Measurements from ENCODE around the gene VPS45.

VPS45 gene

GRCh38 chr1:150155413-150156071 is 88.0 kb downstream of the VPS45 start:
- FAIRE-seq, result no peak

GRCh38 chr1:150156868-150157603 is 89.5 kb downstream of the VPS45 start:
- DNase-seq (ENCODE audit: insufficient read length, low spot score) (no peak), FAIRE-seq (no peak)

More at GRCh38 chr1:150155413-150156071, 88.0 kb downstream of the VPS45 start:
- no peak for DNase-seq (ENCODE audit: insufficient read length, low spot score)

GRCh38 chr1:150159550-150159949 is 92.0 kb downstream of the VPS45 start:
- DNase-seq (ENCODE audit: insufficient read length, low spot score) (no peak), FAIRE-seq (peak; percentile 89)

- DNase-seq (ENCODE audit: insufficient read length, low spot score) (no peak), FAIRE-seq (peak; percentile 71)
Observed at GRCh38 chr1:150160964-150161621, 93.5 kb downstream of the VPS45 start.

- no peak for DNase-seq (ENCODE audit: insufficient read length, low spot score)
- FAIRE-seq, result peak; percentile 53
Observed at GRCh38 chr1:150161747-150162581, 94.4 kb downstream of the VPS45 start.

- no peak for FAIRE-seq
- no peak for DNase-seq (ENCODE audit: insufficient read length, low spot score)
Observed at GRCh38 chr1:150162582-150162861, 94.9 kb downstream of the VPS45 start.

GRCh38 chr1:150162862-150163706 is 95.5 kb downstream of the VPS45 start:
- DNase-seq (ENCODE audit: insufficient read length, low spot score), result no peak
- peak; percentile 90 for FAIRE-seq

- FAIRE-seq, result no peak
- DNase-seq (ENCODE audit: insufficient read length, low spot score), result no peak
Observed at GRCh38 chr1:150164224-150164623, 96.6 kb downstream of the VPS45 start.

GRCh38 chr1:150164779-150165178 is 97.2 kb downstream of the VPS45 start:
- FAIRE-seq (no peak), DNase-seq (ENCODE audit: insufficient read length, low spot score) (no peak)

GRCh38 chr1:150165622-150166612 is 98.3 kb downstream of the VPS45 start:
- FAIRE-seq (peak; percentile 72), DNase-seq (ENCODE audit: insufficient read length, low spot score) (no peak)

GRCh38 chr1:150168960-150169601 is 101.5 kb downstream of the VPS45 start:
- FAIRE-seq, result peak; percentile 81
- DNase-seq (ENCODE audit: insufficient read length, low spot score), result no peak

GRCh38 chr1:150171801-150172200 is 104.2 kb downstream of the VPS45 start:
- DNase-seq (ENCODE audit: insufficient read length, low spot score) (no peak), FAIRE-seq (no peak)

GRCh38 chr1:150173141-150173585 is 105.6 kb downstream of the VPS45 start:
- DNase-seq (ENCODE audit: insufficient read length, low spot score) (no peak), FAIRE-seq (no peak)

GRCh38 chr1:150176593-150176992 is 109.0 kb downstream of the VPS45 start:
- DNase-seq (ENCODE audit: insufficient read length, low spot score) (no peak), FAIRE-seq (no peak)

- DNase-seq (ENCODE audit: insufficient read length, low spot score), result no peak
- no peak for FAIRE-seq
Observed at GRCh38 chr1:150178548-150178947, 111.0 kb downstream of the VPS45 start.

- DNase-seq (ENCODE audit: insufficient read length, low spot score) (no peak), FAIRE-seq (no peak)
Observed at GRCh38 chr1:150179867-150180266, 112.3 kb downstream of the VPS45 start.

GRCh38 chr1:150180474-150180873 is 112.9 kb downstream of the VPS45 start:
- no peak for DNase-seq (ENCODE audit: insufficient read length, low spot score)
- FAIRE-seq, result no peak

- DNase-seq (ENCODE audit: insufficient read length, low spot score) (no peak), FAIRE-seq (no peak)
Observed at GRCh38 chr1:150182247-150182646, 114.7 kb downstream of the VPS45 start.
